GM21529 (cell line): Measurements from ENCODE around the gene CA12.

Source experiments
- ATAC-seq: cut with Tn5 transposase; IDR thresholded peaks from one replicate; pipeline ENCODE4 v1.9.1; 2021; ENCODE audit not compliant: unreplicated experiment

CA12 gene

DNA sequence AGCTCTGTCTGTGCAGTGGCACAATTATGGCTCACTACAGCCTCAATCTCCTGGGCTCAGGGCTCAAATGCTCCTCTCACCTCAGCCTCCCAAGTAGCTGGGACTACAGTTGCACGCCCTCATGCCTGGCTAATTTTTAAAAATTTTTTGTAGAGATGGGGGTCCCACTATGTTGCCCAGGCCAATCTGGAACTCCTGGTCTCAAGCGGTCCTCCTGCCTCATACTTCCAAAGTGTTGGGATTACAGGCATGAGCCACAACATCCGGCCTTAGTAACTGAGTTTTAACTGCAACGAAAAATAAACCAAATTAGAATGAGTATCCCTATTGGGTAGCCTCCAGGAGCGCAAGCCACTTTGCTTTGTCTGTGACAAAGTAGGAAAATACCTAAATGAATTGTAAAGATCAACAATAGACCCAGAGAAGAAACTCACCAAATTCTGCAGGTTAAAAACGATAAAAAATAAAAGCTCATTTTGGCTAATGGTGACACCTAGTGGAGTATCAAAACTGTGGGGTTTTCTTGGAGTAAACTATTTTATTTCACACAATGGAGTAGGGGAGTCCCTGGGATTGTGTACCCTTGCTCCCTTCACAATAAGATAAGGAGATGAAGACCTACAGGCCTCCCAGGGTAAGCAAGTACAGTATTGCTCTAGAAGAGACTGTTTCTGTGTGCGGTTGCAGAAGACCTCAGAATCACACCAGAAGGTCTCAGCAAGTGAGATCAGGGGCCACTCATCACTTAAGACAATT is 21.0 kb upstream of the CA12 start:
- no peak for ATAC-seq

GRCh38 chr15:63401714-63402497 is 20.3 kb upstream of the CA12 start:
- ATAC-seq = no peak

GRCh38 chr15:63401078-63401477 is 19.4 kb upstream of the CA12 start:
- no peak for ATAC-seq

DNA sequence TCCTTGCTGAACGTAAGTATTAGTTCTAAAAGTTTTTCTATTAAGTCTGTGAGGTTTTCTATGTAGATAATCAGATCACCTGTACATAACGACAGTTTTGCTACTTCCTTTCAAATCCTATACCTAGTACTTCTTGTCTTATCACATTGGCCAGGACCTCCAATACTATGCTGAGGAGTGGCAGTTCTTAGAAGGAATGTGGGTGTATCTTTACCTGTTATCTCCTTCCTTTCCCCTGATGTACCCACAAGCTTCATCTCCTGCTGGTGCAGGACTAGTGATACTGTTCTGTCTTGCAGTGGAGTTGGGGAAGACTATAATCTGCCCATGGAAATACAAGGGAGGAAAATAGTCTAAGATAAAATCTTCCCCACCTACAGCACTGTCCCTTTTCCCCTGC is 16.8 kb upstream of the CA12 start:
- ATAC-seq = no peak

DNA sequence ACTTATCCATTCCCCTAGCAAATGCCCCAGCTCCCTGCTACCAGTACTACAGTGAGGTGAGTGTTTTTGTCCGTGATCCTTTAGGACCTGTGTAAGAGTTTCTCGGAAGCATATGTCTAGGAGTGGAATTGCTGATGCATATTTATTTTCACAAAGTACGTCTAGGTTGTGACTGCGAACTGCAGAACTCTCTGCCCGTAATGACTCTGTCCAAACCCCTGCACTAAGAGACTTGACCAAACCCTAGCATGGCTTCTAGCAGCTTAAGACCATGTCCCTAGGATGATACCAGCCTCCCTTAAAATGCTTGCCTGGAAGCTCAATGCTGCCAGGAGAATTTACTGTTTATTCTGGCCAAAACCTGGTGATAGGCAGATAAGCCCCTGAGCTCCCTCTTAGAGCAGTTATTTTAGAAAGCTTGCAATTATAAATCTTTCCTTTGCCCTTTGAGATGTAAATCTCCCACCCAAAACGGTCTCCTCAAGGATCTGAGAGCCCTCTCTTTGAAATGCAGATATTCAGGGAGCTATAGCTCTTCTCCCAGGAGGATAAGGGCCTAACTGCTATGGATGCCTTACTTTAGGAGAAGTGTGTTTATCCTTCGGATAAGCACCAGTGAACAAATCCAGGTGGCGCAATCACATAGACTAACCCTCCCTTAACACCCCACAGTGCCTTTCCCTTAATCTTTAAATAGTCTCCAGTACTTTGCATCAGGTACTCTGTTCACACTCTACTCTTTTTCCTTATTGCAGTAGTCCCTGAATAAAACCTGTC is 14.7 kb upstream of the CA12 start:
- no peak for ATAC-seq

- ATAC-seq = no peak
These were observed 14.1 kb upstream of the CA12 start for GRCh38 chr15:63395730-63396151.

- no peak for ATAC-seq
These were observed 10.8 kb upstream of the CA12 start for GRCh38 chr15:63392361-63393009.

DNA sequence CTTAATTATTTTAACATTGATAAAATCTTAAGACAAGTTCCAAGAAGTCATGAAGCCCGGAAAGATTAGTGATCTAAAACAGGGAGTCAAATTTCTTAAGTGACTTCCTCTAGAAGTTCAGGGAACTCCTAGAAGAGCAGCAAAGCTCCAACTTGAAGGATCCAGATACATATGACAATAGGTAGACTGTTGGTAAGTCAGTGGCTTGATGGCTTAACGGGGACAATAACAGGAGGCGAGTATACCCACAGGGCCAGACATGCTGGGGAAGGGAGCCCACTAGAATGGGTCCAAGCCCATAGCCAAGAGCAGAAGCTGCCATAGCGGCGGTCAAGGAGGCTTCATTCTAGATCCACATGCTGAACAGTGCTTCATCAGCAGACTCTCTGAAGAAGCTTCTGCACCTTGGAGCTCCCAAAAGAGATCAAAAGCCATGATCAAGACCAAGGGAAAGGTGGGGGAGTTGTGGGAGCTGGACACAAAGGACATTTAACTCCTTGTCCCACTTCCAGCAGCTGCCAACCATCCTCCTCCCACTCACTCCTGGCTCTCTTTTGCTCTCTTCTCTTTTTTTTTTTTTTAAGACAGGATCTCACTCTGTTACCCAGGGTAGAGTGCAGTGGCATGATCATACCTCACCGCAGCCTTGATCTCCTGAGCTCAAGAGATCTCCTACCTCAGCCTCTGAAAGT is 10.2 kb upstream of the CA12 start:
- ATAC-seq = no peak

DNA sequence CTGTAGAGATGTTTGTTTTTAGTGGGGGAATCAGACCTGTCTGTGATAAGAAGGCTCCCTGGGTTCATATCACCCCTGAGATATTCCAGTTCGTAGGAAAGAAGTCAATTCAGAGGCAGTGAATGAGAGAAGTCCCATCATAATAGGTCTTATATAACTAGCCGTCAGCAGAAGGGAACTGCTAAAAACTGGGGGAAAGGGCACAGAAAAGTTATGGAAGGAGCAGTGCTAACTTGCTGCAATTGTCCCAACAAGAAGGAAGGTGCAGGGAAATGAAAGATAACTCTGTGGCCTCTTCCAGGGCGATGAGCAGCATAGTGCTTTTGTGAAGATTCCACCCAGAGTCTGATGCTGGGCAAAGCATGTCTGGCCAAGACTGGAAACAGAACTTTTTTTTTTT is 9.0 kb upstream of the CA12 start:
- ATAC-seq = no peak

DNA sequence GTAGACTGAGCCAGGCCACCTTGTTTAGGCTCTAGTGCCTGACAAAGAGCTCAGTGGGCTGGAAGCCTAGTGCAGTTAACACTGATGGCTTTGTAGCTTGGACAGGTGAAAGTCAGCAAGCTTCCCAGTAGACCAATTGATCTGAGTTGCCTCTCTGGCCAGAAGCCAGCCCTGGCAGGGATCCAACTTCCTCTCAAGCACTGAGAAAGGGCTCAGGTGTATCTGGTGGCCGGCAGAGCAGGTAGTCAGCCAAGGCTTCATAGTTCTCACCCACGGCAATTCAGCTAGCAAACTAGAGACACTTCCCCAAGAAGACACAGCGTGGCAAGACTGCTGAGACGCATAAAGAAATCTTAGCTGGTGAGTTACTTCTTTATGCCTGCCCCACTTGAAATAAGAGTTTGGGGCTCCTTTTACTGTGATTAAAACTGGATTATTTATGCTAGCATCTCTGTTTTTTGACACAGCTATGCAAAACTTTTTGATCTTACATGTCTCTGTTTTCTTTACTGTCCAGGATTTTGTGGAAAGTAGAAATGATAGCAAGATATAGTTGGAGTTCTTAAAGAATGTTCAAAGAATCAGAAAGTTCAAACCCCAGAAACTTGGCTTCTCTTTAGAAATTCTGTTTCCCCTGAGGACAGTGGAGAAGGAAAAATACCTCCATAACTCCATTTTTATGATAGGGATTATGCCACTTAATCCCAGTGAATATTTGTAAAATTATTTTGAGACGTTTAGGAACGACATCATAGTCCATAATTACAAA is 8.4 kb upstream of the CA12 start:
- ATAC-seq = no peak

DNA sequence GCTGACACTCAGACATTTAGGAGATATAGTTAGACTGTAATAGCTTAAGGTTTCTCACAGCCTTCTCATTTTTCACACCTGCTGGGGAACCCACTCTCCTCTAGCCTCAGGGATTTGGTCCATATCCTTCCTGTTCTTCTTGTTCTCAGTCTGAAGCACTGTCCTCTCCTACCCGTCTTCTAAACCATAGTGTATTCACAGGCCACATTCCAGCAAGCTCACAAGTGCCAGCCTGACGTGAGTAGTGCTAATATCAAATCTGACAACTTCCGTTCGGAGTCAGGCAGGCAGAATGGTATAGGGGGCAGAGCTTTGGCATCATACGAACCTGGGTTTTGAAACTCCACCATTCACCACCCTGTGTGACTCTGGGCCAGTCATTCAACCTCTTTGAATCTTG is 6.9 kb upstream of the CA12 start:
- no peak for ATAC-seq

DNA sequence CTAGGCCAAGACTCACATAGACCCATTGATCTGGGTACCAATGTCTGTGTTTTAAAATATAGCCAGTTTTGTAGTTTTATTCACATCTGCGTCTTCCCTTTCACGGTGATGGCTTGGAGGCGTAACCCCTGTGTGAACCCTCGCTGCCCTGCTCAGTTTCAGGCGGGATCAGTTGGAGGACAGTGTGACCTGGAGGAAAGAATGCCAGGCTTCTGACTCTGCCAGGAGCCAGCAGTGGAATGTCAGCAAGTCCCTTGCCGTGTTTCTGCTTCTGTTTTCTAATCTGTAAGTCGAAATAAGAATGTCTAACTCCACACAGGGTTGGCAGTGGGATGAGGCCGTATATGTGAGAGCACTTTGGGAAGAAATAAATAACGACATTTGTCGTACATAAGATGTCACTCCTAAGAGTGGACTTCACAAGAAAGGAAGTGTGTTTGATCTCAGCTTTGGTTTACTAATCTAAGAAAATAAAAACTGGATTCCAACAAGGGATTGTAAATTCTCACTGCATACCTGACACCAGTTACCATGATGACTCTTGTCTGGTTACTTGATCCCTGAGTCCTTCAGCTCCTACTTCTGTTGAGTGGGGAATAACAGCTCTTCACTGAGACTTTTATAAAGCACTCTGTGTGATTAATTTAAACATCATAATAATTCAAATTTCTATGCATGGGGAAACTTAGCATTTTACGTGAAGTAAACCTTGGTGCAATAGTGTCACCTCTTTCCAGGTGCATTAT is 6.3 kb upstream of the CA12 start:
- no peak for ATAC-seq

DNA sequence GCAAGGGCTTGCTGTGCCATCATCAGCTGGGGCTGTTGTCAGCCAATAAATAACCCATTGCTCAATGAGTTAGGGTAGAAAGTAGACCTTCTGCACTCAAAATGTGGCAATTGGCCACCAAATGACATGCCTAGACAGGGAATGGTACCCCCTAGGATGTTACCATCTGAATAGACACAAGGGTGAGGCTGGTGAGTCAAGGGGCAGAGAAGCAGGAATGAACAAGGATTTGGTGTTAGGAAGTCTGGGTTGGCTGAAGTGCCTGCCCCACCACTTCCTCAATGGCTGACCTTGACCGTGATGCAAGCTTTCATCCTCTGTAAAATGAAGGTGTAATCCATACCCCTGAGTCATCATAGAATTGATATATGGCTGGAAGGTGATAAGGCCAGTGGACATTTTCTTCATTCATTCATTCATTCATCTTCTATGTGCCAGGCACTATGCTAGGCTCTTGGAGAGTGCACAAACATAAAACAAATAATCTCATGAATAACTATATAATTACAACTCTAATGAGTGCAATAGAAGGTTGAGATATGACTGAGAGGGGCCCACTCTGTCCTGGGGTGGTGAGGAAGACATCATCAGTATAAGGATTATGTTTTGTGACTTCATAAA is 4.4 kb upstream of the CA12 start:
- no peak for ATAC-seq

- no peak for ATAC-seq
These were observed 3.3 kb upstream of the CA12 start for GRCh38 chr15:63384906-63385305.

DNA sequence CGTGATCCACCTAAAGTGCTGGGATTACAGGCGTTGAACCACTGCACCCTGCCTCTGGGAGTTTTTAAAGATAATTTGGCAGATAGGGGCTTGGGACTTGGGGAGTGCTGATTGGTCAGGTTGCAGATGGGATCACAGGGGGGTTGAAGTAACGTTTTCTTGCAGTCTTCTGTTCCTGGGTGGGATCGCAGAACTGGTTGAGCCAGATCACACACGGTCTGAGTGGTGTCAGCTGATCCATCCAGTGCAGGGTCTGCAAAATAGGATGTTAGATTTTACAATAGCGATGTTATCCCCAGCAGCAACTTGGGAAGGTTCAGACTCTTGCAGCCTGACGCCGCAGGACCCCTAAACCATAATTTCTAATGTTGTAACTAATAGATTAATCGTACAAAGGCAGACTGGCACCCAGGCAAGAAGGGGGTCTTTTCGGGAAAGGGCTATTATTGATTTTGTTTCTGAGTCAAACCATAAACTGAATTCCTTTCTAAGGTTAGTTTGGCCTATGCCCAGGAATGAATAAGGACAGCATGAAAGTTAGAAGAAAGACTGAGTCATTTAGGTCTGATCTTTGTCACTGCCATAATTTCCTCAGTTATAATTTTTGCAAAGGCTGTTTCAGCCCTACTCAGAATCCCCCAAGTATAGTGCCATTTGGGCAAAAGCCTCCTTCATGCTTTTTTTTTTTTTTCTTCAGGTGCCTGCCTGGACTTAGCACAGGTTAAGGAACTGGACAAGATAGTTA is 1.5 kb upstream of the CA12 start:
- ATAC-seq = no peak

DNA sequence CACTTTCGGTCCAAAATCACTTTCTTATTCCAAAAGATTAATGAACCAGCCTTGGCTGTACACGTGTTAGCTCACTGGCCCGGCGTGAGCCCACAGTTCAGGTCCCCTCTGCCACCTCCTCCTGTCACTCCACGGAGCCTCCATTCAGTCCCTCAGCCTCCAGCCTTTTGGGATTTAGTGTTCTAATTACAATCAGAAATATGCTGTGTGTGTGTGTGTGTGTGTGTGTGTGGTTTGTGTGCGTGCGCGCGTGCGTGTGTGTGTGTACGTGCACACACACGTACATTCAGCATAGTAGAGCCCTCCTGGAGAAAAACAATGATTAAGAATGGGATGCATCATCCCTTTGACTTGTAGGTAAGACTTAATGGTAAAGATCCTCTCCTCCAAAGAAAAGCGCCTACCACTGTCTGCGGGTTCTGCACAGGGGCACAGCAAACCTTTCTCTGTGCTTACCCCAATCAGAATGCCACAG is 801 bp downstream of the CA12 start:
- no peak for ATAC-seq

GRCh38 chr15:63380151-63380807 is 1.4 kb downstream of the CA12 start:
- ATAC-seq = no peak
